Caki2 (cell line): ENCODE results near the gene MAL. TPM values are rescaled to one million over a fixed set of nuclear protein-coding genes. Genes with fewer than 3 reads are reported as not detected.

Source experiments
- DNase-seq: peaks from one replicate; pipeline ENCODE4 v3.0.0-alpha.2; 2015; ENCODE audit warnings: low read depth
- in situ Hi-C: cut with HindIII; loops from 2 replicates; pipeline ENCODE4 v1.10.0; 2016; ENCODE audit warnings: low sequenced_read_pairs, low pct_unique_long_range_greater_than_20kb, mixed read lengths
- total RNA-seq: library from RNA; depleted of rRNA; stranded (reverse); fragments of >200 nt; shearing (Covaris generic); gene quantifications from 2 replicates; pipeline ENCODE4 v1.2.3, GENCODE V29; 2014; ENCODE audit warnings: low replicate concordance

MAL gene
- total RNA-seq, 1 experiment from 2014 or later = 1.4 TPM

GRCh38 chr2:95053543-95053942 is 28.0 kb downstream of the MAL start:
- DNase-seq = no peak

GRCh38 chr2:95054016-95054415 is 28.5 kb downstream of the MAL start:
- no peak for DNase-seq
- in situ Hi-C loops = no loop called here

More at GRCh38 chr2:95053543-95053942, 28.0 kb downstream of the MAL start:
- in situ Hi-C loops = no loop called here

- DNase-seq = no peak
- in situ Hi-C loops = no loop called here
These were observed 29.8 kb downstream of the MAL start for GRCh38 chr2:95055262-95055661.

- no peak for DNase-seq
- in situ Hi-C loops = no loop called here
These were observed 30.5 kb downstream of the MAL start for GRCh38 chr2:95056044-95056443.

- in situ Hi-C loops = no loop called here
- peak; percentile 99 for DNase-seq
These were observed 31.3 kb downstream of the MAL start for GRCh38 chr2:95056461-95057459.

GRCh38 chr2:95057535-95058370 is 32.2 kb downstream of the MAL start:
- in situ Hi-C loops = no loop called here
- peak; percentile 51 for DNase-seq

- in situ Hi-C loops = no loop called here
- DNase-seq = no peak
These were observed 33.0 kb downstream of the MAL start for GRCh38 chr2:95058466-95058988.

- in situ Hi-C loops = no loop called here
- peak; percentile 99 for DNase-seq
These were observed 33.6 kb downstream of the MAL start for GRCh38 chr2:95058989-95059641.

GRCh38 chr2:95059656-95060370 is 34.3 kb downstream of the MAL start:
- DNase-seq = no peak
- in situ Hi-C loops = no loop called here

- DNase-seq = no peak
These were observed 35.1 kb downstream of the MAL start for GRCh38 chr2:95060446-95061118.

GRCh38 chr2:95061119-95061512 is 35.6 kb downstream of the MAL start:
- in situ Hi-C loops = no loop called here

More at GRCh38 chr2:95060446-95061118, 35.1 kb downstream of the MAL start:
- in situ Hi-C loops = no loop called here

GRCh38 chr2:95061601-95062183 is 36.2 kb downstream of the MAL start:
- in situ Hi-C loops = no loop called here
- no peak for DNase-seq

More at GRCh38 chr2:95061119-95061512, 35.6 kb downstream of the MAL start:
- no peak for DNase-seq

GRCh38 chr2:95062242-95063085 is 37.0 kb downstream of the MAL start:
- no peak for DNase-seq
- in situ Hi-C loops = no loop called here

GRCh38 chr2:95063086-95063958 is 37.8 kb downstream of the MAL start:
- DNase-seq = no peak
- in situ Hi-C loops = no loop called here

- no peak for DNase-seq
- in situ Hi-C loops = no loop called here
These were observed 42.7 kb downstream of the MAL start for GRCh38 chr2:95068256-95068655.
